Measurements from ENCODE around the gene HNRNPH3. TPM values are rescaled to one million over a fixed set of nuclear protein-coding genes. Genes with fewer than 3 reads are reported as not detected.

The HNRNPH3 gene
- total RNA-seq, 6 donors from 2014 or later, result 38.2 to 97.1 (median 62.8) TPM

GRCh38 chr10:68296843-68297663 is 34.8 kb upstream of the HNRNPH3 start:
- Histone ChIP-seq H3K4me3 (no peak overlapping the region), H3K36me3 (no peaks in the 10 kb centered on the region), H3K9me3 (no peaks in the 10 kb centered on the region), H3K27ac (no peak overlapping the region), H3K4me1 (peaks cover 0 to 6% (median 0%) of the 10 kb centered on the region in 4 donors), H3K27me3 (no peaks in the 10 kb centered on the region)
- no peak for TF ChIP-seq POLR2A (IDR thresholded peaks at IDR 0.05)
- TF ChIP-seq EP300 (IDR thresholded peaks at IDR 0.05), result no peak
- no peak for TF ChIP-seq POLR2AphosphoS5 (IDR thresholded peaks at IDR 0.05)
- no peak for TF ChIP-seq CTCF (IDR thresholded peaks at IDR 0.05)
- no peak for DNase-seq
- 76 to 78% methylated on average over 9 of the region's 9 CpGs for WGBS, 2 donors
- no peak for ATAC-seq (ENCODE audit: low FRiP score in 2 of 2)

GRCh38 chr10:68301301-68301700 is 30.6 kb upstream of the HNRNPH3 start:
- DNase-seq (no peak), ATAC-seq (ENCODE audit: low FRiP score in 2 of 2) (no peak)
- Histone ChIP-seq H3K36me3 (no peaks in the 10 kb centered on the region), H3K27ac (peak overlapping the region in 1 of 4 donors; percentile 10), H3K4me3 (no peak overlapping the region), H3K9me3 (no peaks in the 10 kb centered on the region), H3K4me1 (peaks cover 0 to 7% (median 2%) of the 10 kb centered on the region in 4 donors), H3K27me3 (no peaks in the 10 kb centered on the region)
- 82 to 83% methylated on average over 3 of the region's 3 CpGs for WGBS, 2 donors
- TF ChIP-seq CTCF (IDR thresholded peaks at IDR 0.05) (no peak), POLR2A (IDR thresholded peaks at IDR 0.05) (no peak), POLR2AphosphoS5 (IDR thresholded peaks at IDR 0.05) (no peak), EP300 (IDR thresholded peaks at IDR 0.05) (no peak)

GRCh38 chr10:68301790-68302502 is 29.9 kb upstream of the HNRNPH3 start:
- 48 to 50% methylated on average over 6 of the region's 6 CpGs for WGBS, 2 donors
- no peaks in the 10 kb centered on the region for H3K36me3 ChIP-seq
- DNase-seq, result no peak
- no peaks in the 10 kb centered on the region for H3K27me3 ChIP-seq
- TF ChIP-seq POLR2A (IDR thresholded peaks at IDR 0.05) (no peak), CTCF (IDR thresholded peaks at IDR 0.05) (peak in 5 of 6 experiments; percentile 31 to 68 (median 59))
- peaks cover 0 to 9% (median 2%) of the 10 kb centered on the region in 4 donors for H3K4me1 ChIP-seq
- peak in 1 of 2 donors; percentile 80 for ATAC-seq (ENCODE audit: low FRiP score in 2 of 2)
- no peak overlapping the region for H3K27ac ChIP-seq
- no peak overlapping the region for H3K4me3 ChIP-seq
- no peaks in the 10 kb centered on the region for H3K9me3 ChIP-seq

- Histone ChIP-seq H3K9me3 (no peaks in the 10 kb centered on the region), H3K27ac (no peak overlapping the region), H3K27me3 (no peaks in the 10 kb centered on the region), H3K4me3 (no peak overlapping the region), H3K36me3 (no peaks in the 10 kb centered on the region), H3K4me1 (peaks cover 0 to 11% (median 2%) of the 10 kb centered on the region in 4 donors)
- TF ChIP-seq EP300 (IDR thresholded peaks at IDR 0.05) (no peak), CTCF (IDR thresholded peaks at IDR 0.05) (peak in 1 of 6 experiments; percentile 2)
- ATAC-seq (ENCODE audit: low FRiP score in 2 of 2), result no peak
- no peak for DNase-seq
- WGBS, 2 donors, result 45% methylated on average over 2 of the region's 2 CpGs
These were observed 29.4 kb upstream of the HNRNPH3 start for GRCh38 chr10:68302503-68302823.
